ENCODE measurements around the gene CYP26B1.

Gene CYP26B1

DNA sequence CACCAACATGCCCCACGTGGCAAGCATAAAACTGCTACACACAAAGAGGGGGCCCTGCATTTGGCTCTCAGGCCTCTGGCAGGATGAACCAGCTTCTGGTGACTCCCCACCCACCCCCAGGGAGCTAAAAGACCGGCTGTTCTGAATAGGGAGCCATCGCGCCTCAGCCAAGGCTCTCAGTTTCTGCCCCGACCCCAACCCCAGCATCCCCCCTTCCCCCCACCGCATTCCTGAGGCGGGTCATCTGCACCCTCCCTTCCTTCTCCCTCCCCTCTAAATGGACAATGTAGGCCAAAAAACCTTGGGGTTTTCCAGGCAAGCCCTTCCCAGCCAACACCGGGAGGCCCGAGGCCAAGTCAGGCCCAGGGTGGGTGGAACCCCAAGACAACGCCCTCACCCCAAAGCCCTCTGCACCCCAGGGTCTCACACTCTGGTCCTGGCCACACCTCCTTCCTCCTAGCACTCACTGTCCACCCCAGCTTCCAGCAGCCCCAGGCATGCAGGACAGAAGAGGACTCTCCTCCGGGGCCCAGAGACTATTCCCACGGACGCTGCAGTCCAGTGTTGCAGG is 5.7 kb downstream of the CYP26B1 start:
- no peak for FAIRE-seq
- DNase-seq (ENCODE audit: low spot score) = no peak

DNA sequence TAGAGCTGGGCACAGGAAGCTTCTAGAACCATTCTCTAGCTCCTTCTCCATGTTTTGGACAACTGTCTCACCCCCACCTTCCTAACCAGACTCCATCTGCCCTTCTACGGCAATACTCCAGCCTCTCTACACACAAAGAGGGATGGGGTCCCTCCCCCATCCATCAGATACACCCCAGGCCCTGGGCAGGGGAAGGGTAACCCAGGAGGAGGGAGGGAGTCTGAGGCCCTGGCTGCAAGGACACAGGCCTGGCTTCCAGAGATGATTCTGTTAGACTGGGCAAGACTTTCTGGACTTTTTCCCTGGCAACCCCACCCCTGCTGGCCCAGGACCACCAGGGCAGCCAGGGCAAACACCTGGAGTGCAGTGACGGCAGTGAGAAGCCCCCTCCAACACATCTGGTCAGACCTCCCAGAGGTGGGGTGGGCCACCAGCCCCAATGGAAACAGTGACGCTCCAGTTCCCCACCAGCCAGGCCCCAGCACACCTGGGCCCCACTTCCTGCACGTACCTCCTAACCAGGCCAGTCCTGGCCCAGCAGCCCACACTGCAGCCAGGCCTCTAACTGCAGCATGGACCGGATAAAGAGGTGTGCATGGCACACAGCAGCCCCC is 6.5 kb downstream of the CYP26B1 start:
- no peak for FAIRE-seq
- DNase-seq (ENCODE audit: low spot score) = no peak

DNA sequence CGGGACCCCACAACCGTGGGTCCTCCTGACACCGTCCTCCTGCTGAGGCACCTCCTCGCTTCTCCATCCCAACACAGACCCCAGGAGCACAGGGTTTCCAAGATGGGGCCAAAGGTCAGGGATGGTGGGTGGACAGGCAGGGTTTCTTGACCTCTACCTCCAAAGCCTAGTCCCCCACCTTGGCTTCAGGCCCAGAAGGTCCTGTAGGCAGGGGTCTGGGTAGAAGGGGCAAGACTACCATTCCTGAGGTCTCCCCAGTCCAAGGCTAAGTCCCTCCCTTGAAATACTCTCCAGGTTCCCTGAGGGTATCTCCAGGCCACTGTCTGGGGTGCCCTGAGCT is 7.1 kb downstream of the CYP26B1 start:
- no peak for FAIRE-seq

DNA sequence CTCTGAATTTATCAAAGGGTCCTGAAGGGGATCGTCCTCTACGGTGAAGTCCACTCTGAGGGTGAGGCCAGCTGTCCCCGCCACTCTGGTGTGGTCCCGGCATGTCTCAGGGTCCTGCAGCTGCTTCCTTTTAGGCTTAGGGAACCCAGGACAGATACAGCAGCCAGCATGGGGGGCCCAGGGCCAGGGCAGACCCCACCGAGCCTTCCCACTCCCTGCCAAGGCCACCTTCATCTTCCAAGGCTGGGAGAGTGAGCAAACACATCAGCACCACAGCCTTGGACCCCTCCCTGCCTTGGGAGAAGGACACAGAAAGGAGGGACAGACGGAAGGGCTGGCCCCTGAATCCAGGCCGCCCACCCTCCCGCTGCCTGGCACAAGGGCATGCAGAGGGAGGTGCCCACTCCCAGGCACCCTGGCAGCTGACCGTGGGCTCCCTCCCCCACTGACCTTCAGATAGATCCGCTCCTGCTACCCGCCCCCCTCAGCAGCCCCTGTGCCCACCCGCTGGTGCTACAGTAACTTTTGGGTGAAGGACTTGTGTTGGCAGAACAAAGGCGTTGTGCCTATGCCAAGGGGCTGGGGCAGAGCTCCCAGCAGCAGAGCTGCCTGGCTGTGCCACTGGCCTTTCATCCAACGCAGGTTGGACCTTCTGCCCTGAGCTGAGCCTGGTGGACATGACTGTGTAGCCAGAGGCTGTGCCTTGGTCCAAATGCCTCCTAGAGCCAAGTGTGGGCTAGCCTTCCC is 7.6 kb downstream of the CYP26B1 start:
- FAIRE-seq (no peak), DNase-seq (ENCODE audit: low spot score) (no peak)

More for the DNA sequence above, 7.1 kb downstream of the CYP26B1 start:
- no peak for DNase-seq (ENCODE audit: low spot score)

DNA sequence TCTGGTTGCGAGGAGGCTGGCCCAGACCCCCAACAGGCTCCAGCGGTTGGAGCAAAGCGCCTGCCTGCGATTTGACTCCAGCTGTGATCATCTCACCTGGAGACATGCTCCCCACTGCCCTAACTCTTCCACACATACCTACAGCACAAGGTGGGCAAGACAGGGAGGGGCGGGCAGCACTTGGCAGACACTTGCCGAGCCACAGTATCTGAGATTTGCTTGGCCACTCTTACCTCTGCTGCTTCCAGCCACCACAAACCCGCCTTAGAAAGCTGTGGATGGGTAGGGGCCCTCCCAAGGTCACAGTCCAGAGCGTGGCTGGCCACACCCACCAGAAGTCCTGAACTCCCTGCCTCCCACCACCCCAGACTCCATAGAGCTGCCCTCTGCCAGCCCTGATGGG is 8.2 kb downstream of the CYP26B1 start:
- no peak for FAIRE-seq
- no peak for DNase-seq (ENCODE audit: low spot score)

DNA sequence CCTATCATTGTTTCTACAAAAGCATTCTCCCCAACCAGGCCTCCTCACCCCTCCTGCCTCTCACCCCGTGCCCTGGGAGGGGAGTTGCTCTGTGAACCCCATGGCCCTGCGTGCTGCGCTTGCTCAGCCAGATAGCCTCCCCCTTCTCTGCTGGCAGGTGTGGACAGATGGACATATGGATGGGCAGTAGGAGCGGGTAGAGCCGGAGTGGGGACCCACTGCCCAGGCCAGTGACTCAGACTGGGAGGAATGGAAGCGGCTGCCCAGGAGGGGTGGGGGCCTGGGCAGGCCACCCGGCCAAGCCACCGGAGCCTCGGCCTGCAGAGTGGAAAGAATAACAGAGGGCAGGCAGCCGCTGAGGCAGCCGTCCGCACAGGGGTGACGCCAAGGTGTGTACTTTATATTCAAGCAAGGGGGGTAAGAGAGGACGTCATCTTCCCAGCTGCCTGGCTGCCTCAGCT is 8.7 kb downstream of the CYP26B1 start:
- FAIRE-seq (no peak), DNase-seq (ENCODE audit: low spot score) (no peak)

DNA sequence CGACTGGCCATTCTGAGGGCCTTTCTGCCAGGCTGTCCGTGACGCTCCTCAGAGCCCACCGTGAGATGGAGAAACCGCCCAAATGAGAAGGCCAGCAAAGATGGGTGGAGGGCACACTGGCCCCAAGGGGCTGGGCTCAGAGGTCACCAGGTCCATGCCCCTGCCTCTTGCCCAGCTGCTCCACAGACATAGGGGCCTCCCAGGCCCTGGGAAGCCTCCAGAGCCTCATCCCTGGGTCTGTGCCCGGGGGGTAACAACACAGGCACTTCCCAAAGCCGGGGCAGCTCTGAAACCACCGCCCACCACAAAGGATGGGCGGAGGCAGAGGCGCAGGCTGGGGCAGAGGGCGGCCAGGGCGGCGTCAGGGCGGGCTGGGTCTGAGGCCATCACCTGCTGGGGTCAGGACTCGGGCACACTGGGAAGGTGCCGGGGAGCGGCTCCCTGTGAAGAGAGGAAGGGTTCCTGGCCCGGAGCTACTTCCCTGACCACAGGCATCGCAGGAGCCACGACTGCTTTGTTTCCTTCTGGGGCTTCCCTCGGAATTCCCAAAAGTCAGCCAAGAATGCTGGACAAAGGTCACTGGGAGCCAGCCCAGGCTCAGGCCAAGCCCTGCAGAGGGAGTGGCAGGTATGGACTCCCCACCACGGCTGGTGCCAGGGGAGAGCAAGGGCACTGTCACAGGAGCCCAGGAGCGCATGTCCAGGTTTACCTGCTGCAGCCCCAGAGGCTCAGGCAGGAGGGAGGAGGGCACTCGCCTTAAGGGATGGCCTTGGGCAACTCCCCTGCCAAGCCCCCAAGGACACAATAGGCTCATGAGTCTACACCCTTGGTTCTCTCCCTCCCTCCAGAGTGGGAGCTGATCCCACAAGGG is 9.4 kb downstream of the CYP26B1 start:
- FAIRE-seq = no peak

DNA sequence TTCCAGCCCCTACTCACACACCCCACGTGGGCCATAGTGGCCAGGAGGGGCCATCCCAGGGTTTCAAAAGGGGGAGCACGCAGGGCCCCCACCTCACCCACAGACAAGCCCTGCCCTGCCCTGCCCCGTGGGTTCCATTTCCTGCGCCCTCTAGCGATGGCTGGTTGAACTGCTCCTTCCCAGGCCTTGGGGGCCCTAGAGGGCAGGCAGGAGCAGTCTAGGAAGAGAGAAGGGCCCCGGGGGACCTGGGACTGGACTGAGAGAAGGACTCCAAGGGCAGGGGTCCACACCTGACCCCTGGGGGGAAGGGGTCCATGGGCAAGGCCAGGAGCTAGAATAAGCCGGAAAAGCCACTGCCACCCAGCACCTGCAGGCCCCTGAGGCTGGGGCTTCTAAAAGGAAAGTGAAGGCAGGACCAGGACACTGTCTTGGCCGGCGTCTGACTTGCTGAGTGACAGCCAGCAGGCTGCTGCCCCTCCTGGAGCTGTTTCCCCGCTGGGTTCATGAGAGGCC is 10.1 kb downstream of the CYP26B1 start:
- FAIRE-seq = no peak
- no peak for DNase-seq (ENCODE audit: low spot score)

More for the DNA sequence above, 9.4 kb downstream of the CYP26B1 start:
- DNase-seq (ENCODE audit: low spot score) = no peak

DNA sequence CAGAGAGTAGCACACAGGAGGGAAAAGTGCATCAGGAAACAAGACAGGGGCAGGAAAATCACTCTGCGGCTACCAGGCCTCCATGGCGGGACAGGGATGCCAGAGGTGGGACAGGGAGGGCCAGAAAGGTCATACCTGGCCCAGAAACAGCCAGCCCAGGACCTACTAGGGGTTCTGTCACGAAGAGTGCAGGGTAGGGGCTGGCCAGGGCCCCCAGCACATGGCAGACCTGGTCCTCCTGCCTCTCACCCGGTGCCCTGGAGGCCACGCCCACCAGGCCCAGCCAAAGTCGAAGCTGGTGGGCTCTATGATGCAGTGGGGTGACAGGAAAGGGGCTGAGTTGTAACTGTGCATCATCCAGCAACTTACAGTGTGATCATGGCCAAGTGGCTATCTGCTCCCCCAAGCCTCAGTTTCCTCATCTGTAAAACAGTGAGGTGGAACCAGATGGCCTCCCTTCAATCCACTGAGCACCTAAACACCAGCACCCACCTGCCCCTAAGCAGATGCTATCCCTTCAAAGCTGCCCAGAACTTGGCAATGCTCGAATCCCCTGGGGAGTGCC is 10.6 kb downstream of the CYP26B1 start:
- FAIRE-seq = no peak
- no peak for DNase-seq (ENCODE audit: low spot score)

DNA sequence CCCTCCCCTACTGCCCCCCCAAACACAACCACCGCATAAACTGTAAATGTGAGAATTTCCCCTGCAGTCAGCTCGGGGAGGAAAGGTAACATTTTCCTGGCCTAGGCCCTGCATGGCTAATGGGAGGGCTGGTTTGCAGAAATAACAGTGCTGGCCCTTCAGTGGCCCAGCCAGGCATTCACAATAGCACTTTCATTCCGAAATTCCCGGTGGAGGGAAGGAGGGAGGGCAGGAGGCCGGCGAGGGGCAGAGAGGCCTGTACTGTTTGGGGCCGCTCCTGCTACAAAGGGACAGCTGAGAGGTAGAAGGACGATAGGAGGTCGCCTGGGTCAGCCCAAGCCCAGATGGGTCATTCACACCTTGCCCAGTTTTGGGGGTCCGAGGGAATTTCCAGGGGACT is 11.3 kb downstream of the CYP26B1 start:
- FAIRE-seq = no peak
- no peak for DNase-seq (ENCODE audit: low spot score)

DNA sequence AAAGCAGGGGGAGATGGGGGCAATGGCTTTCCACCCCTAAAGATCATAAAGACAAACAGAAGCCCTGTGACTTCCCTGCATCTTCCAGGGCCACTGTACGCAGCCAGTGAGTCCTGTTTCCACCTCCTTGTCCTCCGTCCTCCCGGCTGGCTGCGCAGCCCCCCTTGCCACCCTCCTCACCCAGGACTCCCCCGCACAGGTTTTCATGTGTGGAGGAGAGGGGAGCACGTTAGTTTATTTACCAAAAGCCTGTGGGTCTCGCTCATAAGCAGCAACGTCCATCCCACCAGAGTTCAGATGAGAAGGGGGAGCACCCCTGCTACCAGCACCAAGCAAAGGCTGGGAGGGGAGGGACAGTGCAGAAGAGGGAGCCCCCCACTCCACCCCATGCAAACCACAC is 11.7 kb downstream of the CYP26B1 start:
- DNase-seq (ENCODE audit: low spot score) (no peak), FAIRE-seq (no peak)

DNA sequence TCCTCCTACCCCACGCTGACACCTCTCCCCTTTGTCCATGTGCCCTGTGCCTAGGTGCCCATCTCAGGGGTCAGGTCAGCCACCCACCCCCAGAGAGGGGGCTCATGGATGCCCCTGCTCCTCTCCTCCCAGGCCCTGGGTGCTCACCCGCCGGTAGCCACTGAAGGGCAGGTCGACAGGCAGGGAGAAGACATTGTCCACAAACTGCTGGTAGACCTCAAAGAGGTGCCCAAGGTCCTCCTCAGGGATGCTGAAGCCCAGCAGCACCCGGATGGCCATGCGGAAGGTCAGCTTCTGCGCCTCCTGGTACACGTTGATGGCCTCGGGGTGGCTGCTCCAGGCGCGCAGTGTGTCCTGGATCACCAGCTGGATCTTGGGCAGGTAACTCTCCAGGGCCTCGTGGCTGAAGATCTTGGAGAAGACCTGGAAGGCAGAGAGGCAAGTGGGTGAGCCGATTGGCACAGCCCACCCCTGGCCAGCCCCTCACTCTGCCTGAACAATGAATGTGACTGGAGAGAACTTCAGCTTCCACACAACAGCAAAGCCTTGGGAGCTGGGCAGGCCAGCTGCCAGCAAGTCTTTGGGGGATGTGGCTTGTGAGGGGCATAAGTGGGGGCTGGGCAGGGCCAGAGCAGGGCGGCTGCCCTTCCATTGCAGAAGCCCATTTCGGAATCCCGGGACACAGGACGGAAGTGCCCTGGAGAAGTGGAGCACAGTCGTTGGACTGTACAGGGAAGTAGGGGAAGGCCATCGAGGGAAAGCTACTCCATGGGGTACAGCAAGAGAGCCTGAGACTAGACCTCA is 12.5 kb downstream of the CYP26B1 start:
- no peak for DNase-seq (ENCODE audit: low spot score)
- FAIRE-seq = no peak

DNA sequence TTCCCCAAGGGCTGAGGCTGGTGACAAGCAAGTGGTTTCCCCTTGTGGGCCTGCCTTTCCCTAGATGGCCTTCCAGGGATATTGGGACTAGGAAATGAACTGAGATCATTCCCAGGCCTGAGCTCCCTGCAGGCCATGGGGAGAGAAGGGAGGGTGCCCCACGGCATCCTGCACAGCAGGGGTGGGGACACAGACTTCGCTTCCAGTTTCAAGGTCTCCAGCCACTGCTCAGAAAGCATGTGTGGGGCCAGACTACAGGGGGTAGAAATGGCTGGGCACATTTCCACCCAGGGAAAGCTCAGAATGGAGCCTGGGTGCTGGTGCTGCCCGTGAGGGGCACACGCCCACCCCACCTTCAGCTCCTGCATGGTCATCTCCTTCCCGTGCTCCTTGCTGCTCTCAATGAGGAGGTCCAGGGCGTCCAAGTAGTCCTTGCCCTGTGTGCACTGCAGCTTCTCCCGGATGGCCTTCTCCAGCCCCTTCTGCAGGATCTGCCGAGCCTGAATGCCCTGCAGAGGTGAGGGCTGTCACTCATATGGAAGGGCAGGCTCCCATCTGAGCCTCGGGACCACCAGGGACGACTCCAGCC is 13.2 kb downstream of the CYP26B1 start:
- FAIRE-seq (no peak), DNase-seq (ENCODE audit: low spot score) (no peak)

DNA sequence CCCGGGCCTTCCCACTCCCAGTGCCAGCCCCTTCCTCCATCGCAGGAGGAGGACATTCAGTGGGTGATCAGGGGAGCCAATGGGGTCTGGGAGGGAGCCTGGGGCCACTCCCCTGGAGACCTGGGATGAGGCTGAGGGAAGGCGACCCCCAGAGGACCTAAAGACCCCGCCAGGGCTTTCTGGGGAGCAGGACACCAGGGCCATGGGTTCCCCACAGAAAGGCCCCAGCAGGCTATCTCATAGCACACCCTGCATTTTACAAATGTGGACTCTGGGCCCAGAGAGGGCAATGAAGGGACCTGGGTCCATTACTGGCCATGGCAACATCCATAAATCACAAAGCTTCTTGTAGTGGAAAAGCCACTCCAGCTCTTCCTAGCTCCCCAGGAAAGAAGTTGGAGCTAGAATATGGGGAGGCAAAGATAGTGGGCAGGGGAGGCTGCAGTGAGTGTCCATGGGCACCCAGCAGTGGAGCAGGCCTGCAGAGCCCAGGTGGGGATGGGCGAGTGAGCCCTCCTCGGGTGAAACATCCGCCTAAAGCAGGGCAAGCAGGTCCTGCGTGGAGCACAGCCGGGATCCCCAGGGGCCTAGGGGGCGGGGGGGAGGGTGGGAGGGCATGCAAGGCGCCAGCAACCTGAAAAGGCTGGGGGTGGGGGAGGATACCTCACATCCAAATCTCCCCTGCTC is 13.8 kb downstream of the CYP26B1 start:
- no peak for FAIRE-seq
- no peak for DNase-seq (ENCODE audit: low spot score)

DNA sequence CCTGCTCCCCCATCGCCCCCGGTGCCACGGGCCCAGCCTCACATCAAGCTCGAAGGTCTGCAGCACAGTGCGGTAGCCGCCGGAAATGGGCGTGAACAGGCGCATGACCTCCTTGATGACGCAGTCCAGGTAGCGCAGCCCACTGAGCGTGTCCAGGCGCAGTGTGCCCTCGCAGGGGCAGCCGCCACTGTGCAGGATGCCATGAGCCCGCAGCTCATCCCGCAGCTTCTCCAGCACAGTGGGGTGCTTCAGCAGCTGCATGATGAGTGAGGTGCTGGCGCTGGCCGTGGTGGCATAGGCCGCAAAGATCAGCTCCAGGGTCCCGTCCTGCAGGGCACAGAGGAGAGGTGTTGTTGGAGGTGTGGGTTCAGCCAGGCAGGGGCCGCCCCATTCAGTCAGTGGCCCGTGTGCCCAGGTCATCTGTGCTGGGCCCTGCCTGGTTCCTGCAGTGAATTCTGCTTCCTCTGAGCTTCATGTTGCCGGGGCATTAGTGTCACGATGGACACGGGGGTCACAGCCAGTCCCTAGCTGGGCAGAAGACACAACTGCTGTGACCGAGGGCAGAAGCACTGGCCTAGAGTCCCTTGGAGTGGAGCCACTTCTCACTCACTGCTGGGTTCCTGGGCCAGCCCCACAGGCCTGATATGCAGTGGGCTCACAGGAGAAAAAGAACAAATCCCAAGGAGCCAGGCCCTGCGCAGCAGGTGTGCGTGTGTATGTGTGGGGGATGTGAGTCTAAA is 14.5 kb downstream of the CYP26B1 start:
- no peak for FAIRE-seq
- DNase-seq (ENCODE audit: low spot score) = no peak

DNA sequence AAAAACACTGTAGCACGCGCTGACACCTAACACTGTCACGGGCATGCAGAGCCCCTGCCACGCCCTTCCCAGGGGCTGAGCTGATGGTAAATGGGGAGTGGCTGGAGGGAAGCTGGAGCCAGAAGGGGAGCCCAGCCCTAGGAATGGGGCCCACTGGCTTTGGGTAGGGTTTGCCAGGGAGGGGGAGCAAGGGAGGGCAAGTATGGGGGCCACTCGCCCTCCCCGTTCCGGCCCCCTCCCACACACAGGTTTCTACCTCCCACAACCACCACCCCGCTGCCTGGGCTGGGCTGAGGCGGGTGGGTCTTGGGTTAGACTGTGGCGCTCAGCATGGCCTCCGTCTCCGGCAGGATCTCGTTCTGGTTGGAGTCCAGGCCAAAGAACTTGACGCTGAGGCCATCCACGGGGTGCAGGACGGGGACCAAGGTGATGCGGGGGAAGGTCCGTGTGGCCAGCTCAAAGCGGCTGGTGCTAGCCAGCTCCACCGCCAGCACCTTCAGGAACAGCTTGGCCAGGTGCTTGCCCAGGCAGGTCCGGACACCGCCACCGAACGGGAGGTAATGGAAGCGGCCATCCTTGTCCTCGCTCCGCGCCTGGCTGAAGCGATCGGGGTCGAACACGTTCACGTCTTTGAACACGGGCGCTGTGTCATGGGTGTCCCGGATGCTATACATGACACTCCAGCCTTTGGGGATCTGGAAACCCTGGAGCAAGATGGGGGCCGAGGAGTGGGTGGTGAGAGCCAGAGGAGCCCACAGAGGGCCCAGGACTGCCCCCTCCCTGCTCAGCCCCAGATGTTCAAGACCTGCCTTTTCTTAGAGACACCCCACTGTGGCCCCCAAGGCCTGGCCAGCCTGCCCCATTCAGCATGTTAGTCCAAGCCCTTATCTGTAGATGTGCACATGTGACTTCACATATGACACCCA is 15.5 kb downstream of the CYP26B1 start:
- no peak for DNase-seq (ENCODE audit: low spot score)
- no peak for FAIRE-seq

DNA sequence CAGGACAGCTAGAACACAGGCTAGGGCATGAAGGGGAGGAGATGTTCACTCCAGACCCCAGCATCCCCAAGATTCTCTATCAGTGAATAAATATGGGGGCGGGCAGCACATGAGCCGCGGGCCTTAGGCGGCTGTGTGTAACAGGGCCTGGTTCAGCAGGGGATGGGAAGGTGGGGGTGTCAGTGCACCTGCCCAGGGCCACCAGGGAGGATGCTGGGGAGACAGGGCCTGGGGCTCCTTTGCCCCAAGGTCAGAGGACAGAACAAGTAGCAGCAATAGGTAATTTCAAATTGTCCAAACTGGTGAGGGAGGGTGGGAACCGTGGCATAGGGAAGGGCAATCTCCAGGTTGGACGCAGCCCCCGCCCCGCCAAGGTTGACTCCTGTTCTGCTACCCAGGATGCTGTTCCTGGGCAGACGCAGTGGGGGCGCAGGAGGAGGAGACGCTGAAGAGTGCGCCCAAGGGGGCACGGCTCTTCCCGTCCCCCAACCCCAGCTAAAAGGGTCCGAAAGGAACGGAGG is 16.2 kb downstream of the CYP26B1 start:
- FAIRE-seq (no peak), DNase-seq (ENCODE audit: low spot score) (no peak)

Measured in RCC 7860 (cell line).